ENCODE results near the gene KCND3.

The KCND3 gene

DNA sequence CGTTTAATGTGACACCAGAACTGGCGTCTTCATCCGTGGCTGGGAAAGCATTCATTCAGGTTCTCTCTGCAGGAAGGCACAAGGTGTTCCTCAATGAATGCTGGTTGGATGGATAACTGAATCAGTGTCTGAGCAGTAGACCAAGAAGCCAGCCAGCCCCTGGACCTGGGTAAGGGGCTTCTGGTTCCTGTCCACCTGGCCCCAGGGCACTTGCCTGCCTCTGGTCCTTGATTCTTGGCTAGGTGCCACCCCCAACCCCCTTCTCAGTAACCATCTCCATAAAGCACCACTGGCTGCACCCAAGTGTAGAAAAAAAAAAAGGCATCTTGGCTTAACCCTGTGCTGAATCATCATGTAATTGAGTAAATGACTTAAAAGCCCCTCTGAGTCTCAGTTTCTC lies 59.1 kb downstream of the KCND3 start:
- Histone ChIP-seq H3K27me3 (ENCODE audit: low read depth, low read length) (peaks cover 4% of the 10 kb centered on the region; the same call in 1 of the 2 replicates), H3K4me3 (ENCODE audit: low read length) (no peak overlapping the region), H4K20me1 (ENCODE audit: insufficient read depth, low read length) (no peaks in the 10 kb centered on the region)

GRCh38 chr1:111928531-111928930 lies 60.9 kb downstream of the KCND3 start:
- Histone ChIP-seq H3K4me3 (ENCODE audit: low read length) (no peak overlapping the region), H4K20me1 (ENCODE audit: insufficient read depth, low read length) (no peaks in the 10 kb centered on the region), H3K27ac (ENCODE audit: low read length) (no peak overlapping the region), H3K4me1 (ENCODE audit: low read length) (no peaks in the 10 kb centered on the region), H2AFZ (ENCODE audit: low read depth, low read length) (no peak overlapping the region), H3K9me3 (ENCODE audit: insufficient read depth, low read length) (no peaks in the 10 kb centered on the region), H3K27me3 (ENCODE audit: low read depth, low read length) (peaks cover 4% of the 10 kb centered on the region; the same call in 1 of the 2 replicates), H3K36me3 (replicated peaks; ENCODE audit: low read depth, low read length) (no peaks in the 10 kb centered on the region), H3K9ac (ENCODE audit: low read length) (no peak overlapping the region), H3K79me2 (ENCODE audit: low read length) (no peaks in the 10 kb centered on the region), H3K4me2 (ENCODE audit: low read length) (no peak overlapping the region)
- TF ChIP-seq EZH2phosphoT487 (IDR thresholded peaks at IDR 0.05; ENCODE audit: low read depth) = no peak
- TF ChIP-seq, protein P1, sequence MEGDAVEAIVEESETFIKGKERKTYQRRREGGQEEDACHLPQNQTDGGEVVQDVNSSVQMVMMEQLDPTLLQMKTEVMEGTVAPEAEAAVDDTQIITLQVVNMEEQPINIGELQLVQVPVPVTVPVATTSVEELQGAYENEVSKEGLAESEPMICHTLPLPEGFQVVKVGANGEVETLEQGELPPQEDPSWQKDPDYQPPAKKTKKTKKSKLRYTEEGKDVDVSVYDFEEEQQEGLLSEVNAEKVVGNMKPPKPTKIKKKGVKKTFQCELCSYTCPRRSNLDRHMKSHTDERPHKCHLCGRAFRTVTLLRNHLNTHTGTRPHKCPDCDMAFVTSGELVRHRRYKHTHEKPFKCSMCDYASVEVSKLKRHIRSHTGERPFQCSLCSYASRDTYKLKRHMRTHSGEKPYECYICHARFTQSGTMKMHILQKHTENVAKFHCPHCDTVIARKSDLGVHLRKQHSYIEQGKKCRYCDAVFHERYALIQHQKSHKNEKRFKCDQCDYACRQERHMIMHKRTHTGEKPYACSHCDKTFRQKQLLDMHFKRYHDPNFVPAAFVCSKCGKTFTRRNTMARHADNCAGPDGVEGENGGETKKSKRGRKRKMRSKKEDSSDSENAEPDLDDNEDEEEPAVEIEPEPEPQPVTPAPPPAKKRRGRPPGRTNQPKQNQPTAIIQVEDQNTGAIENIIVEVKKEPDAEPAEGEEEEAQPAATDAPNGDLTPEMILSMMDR (IDR thresholded peaks at IDR 0.05; ENCODE audit: low read depth, low read length) = no peak

More for the DNA sequence above, 59.1 kb downstream of the KCND3 start:
- Histone ChIP-seq H3K4me2 (ENCODE audit: low read length) (no peak overlapping the region), H3K36me3 (replicated peaks; ENCODE audit: low read depth, low read length) (no peaks in the 10 kb centered on the region), H3K79me2 (ENCODE audit: low read length) (no peaks in the 10 kb centered on the region), H3K9me3 (ENCODE audit: insufficient read depth, low read length) (no peaks in the 10 kb centered on the region), H3K9ac (ENCODE audit: low read length) (no peak overlapping the region), H3K27ac (ENCODE audit: low read length) (no peak overlapping the region), H2AFZ (ENCODE audit: low read depth, low read length) (no peak overlapping the region), H3K4me1 (ENCODE audit: low read length) (no peaks in the 10 kb centered on the region)
- TF ChIP-seq EZH2phosphoT487 (IDR thresholded peaks at IDR 0.05; ENCODE audit: low read depth) = no peak
- TF ChIP-seq, protein P1 (IDR thresholded peaks at IDR 0.05; ENCODE audit: low read depth, low read length) = no peak

DNA sequence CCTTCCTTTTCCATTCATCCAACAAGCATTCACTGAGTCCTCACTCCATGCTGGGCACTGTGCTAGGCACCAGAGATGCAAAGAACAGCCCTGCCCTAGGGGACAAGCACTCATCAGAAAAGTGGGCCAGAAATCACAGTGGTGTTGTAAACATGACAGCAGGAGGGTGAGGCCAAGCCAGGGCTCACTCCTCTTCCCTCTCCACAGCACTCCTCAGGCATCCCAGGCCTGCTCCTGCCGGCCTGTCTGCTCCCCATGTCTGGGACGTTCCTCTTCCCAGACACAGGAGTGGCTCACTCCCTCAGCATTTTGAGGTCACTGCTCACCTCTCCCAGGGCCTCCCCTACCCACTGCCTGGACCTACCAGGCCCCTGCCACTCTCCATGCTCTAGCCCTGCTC lies 61.8 kb downstream of the KCND3 start:
- no peaks in the 10 kb centered on the region for H3K4me1 ChIP-seq (ENCODE audit: low read length)
- no peak overlapping the region for H3K4me2 ChIP-seq (ENCODE audit: low read length)
- no peak overlapping the region for H2AFZ ChIP-seq (ENCODE audit: low read depth, low read length)
- no peaks in the 10 kb centered on the region for H3K79me2 ChIP-seq (ENCODE audit: low read length)
- H3K9me3 ChIP-seq (ENCODE audit: insufficient read depth, low read length) = no peaks in the 10 kb centered on the region
- TF ChIP-seq EZH2phosphoT487 (IDR thresholded peaks at IDR 0.05; ENCODE audit: low read depth) = no peak
- TF ChIP-seq, protein P1 (IDR thresholded peaks at IDR 0.05; ENCODE audit: low read depth, low read length) = no peak
- peaks cover 4% of the 10 kb centered on the region; the same call in 1 of the 2 replicates for H3K27me3 ChIP-seq (ENCODE audit: low read depth, low read length)
- H3K36me3 ChIP-seq (replicated peaks; ENCODE audit: low read depth, low read length) = no peaks in the 10 kb centered on the region
- H4K20me1 ChIP-seq (ENCODE audit: insufficient read depth, low read length) = no peaks in the 10 kb centered on the region
- no peak overlapping the region for H3K9ac ChIP-seq (ENCODE audit: low read length)
- H3K4me3 ChIP-seq (ENCODE audit: low read length) = no peak overlapping the region
- H3K27ac ChIP-seq (ENCODE audit: low read length) = no peak overlapping the region

DNA sequence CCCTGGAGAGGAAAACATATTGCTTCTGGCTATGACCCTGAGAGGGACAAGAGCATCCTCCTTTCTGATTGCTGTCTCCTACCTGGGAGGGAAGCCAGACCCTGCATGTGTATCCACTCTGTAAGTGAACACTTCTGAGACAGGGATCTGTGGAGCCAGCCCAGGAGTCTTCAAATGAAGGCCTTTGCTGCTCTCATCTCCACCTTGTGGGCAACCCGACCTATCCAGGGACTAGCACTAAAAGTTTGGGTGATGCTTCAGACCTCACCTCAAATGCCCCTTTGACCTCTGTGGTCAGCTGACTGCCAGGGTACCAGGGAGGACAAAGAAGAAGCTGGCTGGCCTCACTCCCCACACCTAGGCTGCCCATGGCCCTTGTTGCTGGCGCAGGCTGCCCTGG lies 64.7 kb downstream of the KCND3 start:
- Histone ChIP-seq H3K9ac (ENCODE audit: low read length) (no peak overlapping the region), H3K4me3 (ENCODE audit: low read length) (no peak overlapping the region), H3K9me3 (ENCODE audit: insufficient read depth, low read length) (no peaks in the 10 kb centered on the region), H4K20me1 (ENCODE audit: insufficient read depth, low read length) (no peaks in the 10 kb centered on the region), H3K4me2 (ENCODE audit: low read length) (no peak overlapping the region), H3K36me3 (replicated peaks; ENCODE audit: low read depth, low read length) (no peaks in the 10 kb centered on the region), H3K27ac (ENCODE audit: low read length) (no peak overlapping the region), H3K27me3 (ENCODE audit: low read depth, low read length) (no peaks in the 10 kb centered on the region; the same call in 1 of the 2 replicates), H3K79me2 (ENCODE audit: low read length) (no peaks in the 10 kb centered on the region), H3K4me1 (ENCODE audit: low read length) (no peaks in the 10 kb centered on the region), H2AFZ (ENCODE audit: low read depth, low read length) (no peak overlapping the region)
- TF ChIP-seq, protein P1 (IDR thresholded peaks at IDR 0.05; ENCODE audit: low read depth, low read length) = no peak
- no peak for TF ChIP-seq EZH2phosphoT487 (IDR thresholded peaks at IDR 0.05; ENCODE audit: low read depth)
